HG03135 (cell line): ENCODE measurements around the gene PAMR1.

Experiments used
- ATAC-seq: cut with Tn5 transposase; IDR thresholded peaks from one replicate; pipeline ENCODE4 v1.9.1; 2021; ENCODE audit warnings: mild to moderate bottlenecking, moderate library complexity; ENCODE audit not compliant: unreplicated experiment

Gene PAMR1

DNA sequence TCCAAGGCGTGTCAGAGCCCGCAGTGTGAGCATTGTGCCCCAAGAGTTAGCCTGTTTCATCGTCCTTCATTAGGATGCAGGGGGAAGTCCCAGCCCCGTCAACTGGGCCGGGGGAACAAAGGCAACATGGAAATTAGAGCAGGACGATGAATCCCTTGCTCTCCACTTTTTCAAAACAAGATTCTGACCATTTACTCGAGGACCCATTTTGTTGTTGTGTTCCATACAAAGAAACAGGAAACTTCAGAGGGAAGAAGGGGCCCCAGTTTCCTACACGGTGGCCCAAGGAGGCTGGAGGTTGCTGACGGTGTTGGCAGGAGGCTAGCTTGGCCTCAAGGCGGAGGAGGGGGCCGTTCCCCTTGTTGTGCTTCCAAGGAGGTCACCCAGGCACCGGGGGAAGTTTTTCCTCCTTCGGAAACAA, 62.1 kb downstream of the PAMR1 start:
- no peak for ATAC-seq

DNA sequence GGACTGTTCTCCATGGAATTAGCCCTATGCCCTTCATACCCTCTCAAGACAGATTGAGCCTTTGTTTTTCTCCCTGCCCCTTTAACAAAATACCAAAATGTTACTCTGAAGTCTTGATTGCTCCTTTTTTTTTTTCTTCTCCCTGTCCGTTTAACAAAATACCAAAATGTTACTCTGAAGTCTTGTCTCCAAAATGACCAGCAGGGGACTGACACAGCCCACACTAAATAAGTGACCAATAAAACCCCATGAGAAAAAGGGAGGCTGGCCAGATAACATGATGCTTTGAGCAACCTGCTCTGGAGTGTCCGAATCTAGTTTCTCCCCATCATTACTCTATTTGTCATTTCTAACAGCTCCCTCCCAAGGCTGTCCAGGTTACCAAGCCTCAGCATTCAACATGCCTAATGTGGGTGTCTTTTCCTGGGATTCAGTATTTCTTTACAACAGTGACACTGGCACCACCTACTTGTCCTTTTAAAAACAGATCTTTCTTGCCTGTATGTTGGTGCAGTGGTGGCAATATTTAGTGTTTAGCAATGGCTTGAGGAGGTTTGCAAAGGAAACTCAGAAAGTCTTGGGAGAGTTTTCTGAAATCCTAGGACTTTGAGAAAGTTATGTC, 63.4 kb downstream of the PAMR1 start:
- no peak for ATAC-seq

DNA sequence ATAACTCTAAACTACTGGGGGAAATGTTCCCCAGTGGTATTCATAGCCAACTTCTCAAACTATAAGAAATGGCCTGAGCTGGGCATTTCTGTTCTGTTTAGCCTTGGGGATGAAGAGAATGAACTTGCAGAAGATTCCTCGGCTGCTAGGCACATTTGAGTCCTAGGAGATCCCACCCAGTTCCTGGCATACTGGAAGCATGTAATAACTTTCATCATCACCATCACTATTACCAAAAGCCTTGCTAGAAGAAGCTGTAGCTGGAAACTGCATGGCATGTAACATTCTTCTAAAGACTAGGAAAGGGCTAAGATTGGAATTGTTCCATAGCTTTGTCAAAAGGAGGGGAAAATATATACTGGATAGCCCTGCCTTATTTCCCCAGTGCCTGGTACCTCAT, 65.9 kb downstream of the PAMR1 start:
- ATAC-seq, result no peak

DNA sequence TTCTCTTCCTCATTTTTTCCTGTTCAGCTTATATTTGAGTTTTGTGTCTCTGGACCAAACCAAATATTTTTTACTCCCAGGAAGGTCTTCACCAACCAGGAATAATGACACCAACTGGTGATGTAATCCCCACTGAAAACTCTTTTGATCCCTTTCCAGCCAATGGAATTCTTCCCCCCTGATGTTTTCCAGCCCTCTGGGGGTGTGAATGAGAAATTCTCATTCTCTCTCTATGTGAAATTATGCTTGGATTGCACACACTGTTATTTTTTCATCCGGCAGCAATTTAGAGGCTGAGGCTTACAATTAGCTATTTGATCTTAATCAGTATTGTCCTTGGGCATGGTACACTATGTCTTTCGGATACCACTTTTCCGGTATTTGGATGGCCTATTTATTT, 66.6 kb downstream of the PAMR1 start:
- no peak for ATAC-seq

DNA sequence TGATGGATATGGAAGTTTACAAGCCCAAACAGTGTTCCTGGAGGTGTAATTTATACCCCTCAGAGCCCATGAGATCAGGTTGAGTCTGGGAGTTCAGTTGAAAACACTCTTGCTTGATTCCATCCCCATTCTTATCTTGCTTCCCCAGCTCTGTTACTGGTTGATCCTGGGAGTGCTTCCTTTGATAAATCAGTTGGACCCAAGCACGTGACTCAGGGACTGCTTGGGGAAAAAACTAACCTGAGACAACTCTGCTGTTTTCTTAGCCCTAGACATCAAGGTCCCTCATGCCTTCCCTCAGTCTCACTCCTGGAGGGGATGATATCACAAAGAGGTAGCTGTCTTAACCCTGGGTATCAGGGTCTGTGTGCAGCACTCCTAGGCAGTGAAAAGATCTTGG, 71.1 kb downstream of the PAMR1 start:
- ATAC-seq, result no peak

DNA sequence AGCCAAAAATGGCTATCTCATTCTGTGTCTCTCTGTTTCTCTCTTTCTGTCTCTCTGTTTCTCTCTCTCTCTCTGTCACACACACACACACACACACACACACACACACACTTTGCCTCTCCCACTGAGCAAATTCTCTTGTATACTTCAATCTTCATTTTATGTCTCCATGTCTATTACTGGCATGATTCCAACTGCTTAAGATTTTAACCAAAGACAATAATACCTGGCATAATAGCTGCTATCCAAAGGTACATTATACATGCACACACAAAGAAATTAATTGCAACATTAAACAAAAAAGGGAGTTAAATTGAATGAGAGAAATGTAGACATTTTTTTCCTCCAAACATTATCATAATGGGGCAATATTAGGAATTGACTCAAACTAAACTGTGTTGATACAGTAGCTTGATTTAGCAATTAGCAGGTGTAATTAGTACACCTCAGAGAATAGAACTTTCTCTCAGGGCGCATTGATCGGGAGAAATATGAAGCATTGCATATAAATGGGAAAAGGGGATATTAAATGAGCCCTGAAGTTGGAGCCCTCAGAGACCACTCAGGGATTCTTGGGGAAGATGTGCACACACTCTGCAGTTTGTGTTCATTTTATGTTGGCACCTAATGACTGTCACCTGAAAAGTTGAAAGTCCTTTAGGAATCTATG, 88.7 kb downstream of the PAMR1 start:
- ATAC-seq, result no peak

DNA sequence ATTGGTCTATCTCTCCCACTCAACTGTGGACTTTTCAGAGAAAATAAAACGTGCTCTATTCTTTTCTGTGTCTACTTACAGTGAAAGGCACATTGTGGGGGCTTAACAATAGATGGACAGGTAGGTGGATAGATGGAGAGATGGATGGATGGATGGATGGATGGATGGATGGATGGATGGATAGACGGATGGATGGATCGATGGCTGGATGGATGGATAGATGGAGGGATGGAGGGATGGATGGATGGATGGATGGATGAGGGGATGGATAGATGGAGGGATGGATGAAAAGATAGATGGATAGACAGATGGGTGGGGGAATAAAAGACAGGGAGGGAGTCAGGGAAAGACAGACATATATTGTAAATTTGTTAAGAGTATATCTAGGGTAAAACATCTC, 91.8 kb downstream of the PAMR1 start:
- ATAC-seq, result no peak

DNA sequence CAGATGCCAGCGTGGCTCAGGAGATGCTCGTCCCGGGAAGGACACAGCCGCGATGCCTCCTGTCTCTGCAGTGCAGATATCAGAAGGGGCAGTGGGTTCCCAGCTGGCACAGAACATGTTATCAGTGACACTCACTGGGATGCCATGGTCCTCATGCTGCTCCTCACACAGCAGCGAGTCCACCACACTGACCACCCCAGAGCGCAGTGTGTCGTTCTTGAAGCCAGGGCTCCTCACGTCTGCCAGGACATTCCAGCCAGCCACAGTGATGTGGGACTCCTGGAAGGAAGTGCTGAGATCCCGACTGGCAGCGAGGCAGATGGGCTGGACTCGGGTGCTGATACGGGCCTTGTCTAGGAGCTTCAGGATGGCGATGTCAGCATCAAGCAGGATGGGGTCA, 93.0 kb downstream of the PAMR1 start:
- ATAC-seq, result no peak

DNA sequence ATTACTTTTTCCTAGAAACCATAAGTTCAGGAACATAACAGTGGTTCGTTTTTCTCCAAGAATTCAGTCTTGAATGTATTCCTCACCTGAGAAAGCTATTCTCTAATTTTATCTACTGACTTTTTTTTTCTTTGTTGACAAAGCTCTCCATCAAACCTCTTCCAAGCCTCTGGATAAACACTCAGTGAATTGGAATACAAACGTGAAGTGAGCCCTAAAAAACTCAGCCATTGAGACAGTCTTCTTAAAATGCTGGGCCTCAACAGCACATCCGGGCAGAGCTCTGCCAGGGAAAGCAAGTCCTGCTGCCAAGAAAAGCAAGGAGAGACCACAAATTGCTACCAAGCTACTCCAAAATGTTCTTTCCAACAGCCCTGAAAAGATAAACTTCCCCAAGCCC, 98.3 kb downstream of the PAMR1 start:
- no peak for ATAC-seq

DNA sequence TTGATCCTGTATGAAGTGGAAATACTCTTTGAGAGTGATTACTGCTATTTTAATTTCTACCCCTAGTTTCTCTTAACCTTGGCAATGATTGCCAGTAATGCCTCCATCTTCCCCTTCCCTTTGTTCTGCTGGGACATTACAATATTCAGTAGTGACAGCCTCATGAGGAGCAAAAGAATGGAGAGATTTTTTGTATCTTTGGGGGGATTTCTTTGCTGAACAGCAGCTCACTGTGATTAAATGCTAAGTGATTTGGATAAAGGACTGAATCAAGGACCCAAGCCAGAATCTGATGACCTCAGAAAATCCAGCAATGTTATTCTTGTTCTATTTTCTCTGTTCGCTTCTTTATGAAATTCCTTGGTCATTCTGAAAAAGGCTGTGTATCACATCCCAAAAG, 99.1 kb downstream of the PAMR1 start:
- ATAC-seq, result no peak

DNA sequence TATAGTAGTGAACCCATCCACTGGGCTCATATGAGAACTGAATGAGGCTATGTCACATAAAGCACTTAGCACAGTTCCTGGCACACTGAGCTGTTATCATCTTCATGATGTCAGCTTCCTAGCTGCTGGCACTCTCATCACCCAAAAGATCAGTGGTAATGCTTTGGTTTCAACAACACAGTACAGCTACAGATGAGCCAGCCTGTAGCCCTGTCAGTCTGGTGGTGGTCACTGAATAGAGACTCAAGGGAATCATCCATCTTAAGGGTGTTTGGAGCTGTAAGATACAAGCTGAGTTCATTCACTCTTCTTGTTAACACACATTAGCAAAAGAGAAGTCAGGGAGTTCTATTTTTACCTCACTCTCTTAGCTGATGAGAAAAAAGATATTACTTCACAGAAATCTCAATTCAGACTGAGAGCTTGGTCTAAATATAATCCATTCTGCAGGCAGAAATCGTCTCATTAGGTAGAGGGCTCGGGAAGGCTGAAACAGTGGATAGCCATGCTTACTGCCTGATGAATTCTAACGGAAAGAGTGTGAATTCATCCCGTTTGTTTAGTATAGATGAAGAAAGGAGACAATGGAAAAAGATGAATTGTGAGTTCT, 99.7 kb downstream of the PAMR1 start:
- no peak for ATAC-seq

DNA sequence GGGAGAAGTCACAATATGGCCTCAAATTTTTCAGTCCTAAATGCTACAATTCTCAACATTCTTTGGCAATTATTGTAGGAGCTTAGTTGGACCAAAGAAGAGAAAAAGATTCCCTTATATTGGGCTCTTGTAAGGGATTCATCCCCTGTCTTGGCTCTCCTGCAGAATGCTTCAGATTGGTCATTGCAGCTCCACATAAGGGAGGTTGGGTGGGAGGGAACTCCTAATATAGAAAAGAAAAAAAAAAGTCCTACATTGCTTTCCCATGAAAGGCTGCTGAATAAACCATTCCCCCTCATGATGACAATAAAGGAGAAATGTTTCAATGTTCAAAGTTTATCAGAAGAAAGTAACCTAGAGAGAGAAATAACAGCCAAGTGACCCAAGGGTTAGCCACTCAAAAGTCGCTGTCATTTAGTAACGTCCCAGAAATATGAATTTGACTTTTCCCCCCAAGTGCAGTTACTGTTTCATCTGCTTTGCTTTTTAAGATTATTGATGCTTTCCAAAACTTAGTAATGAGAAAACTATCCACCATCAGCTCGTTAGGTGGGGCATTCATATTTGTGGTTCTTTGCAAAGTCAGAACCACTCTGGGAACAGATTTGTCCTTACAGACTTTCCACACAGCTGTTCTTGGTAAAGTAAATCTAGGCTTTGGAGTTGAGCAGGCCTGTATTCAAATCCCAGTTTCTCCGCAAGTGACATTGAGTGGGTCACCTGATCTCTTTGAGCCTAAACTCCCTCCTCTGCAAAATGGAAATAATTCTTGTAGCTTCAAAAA, 101.1 kb downstream of the PAMR1 start:
- no peak for ATAC-seq

DNA sequence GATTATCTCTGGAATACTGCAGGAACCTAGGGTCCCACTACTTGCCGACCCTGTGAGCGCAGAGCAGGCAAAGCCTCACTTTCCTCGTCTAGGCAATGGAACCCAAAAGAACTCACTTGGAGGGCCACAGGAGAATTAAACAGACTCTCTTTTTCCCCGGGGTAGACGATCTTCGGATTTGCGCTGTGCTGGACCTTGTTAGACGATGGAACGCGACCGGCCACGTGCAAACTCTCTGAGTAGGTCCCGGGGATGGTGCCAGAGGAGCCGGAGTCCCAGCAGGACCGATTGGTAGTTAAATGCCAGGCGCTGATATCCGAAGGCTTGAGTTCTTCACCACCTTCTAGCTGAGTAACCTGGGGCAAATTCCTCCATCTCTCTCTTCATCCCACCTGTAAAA, 105.0 kb downstream of the PAMR1 start:
- ATAC-seq, result no peak

DNA sequence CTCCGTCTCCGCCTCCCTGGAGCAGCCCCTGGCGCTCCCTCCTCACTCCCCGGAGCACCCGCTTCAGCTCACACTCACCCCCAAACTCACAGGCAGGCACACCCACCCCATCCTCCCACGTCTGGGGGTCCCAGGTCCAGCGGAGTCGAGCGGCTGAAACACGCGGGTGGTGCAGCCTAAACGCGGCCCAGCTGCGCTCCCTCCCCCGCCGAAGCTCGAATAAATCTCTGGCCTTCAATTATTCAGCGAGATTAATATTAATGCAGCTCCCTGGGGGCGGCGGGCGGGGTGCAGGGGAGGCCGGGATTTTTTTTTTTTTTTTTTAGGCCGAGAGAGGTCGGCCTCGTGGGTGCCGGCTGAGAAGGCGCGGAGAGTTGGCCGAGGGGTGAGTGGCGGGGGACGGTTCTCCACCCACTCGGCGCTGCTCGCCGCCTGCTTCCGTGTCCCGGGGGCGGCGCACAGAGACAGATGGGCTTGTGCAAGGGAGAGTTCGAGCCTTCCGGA, 105.5 kb downstream of the PAMR1 start:
- no peak for ATAC-seq

DNA sequence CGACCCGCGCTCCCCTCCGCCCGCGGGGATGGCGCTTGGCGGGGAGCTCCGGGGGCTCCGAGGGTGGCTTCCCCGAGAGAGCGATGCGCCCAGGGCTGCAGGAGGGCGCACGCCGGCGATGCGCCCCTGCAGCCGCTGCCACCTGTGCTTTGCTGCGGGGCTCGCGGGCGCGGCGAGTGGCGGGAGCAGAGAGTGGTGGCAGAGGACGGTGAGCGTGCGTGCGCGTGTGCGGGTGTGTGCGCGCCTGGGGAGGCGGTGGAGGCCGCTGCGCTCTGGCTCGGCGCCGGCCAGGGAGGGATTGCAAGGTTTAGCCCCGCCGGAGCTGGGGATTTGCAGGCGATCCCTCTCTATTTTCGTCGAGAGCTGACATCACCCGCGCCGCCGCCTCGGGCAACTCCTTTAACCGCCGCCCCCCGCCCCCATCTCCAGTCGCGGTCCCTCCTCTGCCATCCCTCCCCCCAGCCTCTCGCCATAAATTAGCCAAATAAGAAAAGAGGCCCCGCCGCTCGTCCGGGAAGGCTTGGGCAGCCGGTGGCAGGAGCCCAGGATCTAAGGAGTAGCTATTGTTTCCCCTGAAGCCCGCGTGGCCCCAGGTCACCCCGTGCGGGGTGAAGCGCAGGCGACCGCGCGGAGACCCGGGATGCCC, 106.1 kb downstream of the PAMR1 start, which contains the start of gene SLC1A2:
TSS of gene SLC1A2 (minus strand) at position 375 of the 646 bp plus-strand sequence. CDS start 592 bp downstream, outside the sequence.
- no peak for ATAC-seq

DNA sequence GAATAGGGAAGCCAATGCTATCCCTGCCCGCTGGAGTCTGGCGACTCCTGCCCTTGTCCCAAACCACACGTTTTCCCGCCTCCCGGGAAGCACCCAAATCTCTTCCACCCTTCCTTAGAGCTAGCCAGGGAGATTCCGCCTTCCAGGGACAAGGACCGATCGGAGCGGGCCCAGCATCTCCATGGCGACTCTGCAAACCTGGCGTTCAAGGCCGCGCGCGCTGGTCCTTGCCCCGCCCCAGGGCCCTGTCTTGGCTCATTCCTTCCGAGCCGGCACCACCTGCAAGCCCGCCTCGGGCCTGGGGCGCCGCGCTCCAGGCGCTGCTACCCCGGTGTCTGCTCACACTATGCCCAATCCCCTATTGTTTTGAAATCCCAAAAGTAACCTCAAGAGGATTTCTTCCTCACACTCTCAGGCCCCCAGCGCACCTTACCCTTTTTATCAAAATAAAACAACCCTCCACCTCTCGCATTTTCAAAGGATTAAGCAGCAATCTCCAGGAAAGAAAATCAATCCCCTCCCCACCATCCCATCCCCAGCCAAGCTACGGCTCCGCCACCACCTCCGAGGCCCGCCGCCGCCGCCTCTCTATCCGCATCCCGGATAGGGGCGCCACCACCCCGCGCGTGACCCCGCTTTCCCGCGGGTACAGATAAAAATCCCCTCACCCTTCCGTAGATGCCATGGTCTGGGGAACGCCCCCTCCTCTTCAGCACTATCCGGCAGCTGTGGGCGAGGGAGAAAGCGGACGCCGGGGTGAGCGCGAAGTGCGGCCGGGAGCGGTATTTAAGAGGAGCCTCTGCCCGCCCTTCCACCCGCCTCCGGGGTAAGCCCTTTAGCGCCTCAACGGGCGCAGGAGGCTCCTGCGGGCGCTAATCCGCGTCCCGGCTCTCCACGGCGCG, 106.9 kb downstream of the PAMR1 start:
- ATAC-seq, result no peak

DNA sequence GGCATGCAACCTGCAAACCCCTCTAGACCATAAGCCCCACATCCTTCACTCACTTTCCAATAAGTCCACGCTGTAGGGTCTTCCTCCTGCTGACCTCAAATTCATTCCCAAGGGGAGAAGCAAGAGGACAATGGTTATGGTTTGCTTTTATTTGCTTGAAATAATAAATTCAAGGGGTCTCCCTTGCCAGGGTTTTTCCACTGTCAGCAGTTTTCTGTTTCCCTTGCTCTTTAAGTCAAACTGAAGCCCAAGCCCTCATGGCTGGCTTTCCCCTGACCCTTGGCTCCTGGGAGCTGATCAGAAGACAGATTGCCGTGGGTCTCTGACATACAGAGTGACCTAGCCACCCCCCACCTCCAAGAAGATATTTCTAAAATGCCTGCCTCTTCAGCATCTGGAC, 109.9 kb downstream of the PAMR1 start:
- no peak for ATAC-seq

DNA sequence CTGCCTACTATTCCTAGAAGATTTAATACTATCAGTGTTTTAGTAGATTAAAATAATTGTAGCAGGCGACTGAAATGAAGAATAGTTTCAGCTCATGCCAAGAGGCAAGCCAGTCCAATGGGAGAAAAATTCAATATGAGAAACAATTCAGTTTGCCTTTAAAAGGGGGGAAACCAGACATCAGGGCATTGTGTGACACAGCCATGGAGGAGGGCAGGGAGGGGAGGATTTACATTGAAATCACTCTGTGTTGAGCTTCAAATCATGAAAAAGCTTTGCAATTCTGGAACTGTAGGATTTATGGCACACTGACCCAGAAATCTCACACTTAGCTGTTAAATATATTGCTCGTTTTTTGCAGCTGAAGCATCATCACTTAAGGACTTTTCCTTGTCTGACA, 110.6 kb downstream of the PAMR1 start:
- no peak for ATAC-seq

DNA sequence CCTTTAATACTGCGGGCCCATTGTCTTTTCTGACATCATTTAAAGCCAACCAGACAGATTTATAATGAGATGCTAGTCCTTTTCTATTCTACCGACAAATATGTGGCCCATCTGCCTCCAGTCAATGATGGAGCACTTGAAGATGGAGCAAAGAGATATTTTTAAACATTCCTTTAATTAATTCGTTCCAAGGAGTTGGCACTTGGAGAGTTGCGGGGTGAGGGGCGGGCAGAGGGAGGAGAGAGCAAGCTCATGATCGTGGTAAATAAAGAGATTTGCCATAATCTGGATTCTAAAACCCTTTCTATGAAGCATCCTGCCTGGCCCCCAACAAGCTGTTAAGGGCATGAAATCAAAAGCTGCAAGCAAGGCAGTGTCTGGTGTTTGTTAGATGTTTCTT, 111.1 kb downstream of the PAMR1 start:
- ATAC-seq, result no peak

DNA sequence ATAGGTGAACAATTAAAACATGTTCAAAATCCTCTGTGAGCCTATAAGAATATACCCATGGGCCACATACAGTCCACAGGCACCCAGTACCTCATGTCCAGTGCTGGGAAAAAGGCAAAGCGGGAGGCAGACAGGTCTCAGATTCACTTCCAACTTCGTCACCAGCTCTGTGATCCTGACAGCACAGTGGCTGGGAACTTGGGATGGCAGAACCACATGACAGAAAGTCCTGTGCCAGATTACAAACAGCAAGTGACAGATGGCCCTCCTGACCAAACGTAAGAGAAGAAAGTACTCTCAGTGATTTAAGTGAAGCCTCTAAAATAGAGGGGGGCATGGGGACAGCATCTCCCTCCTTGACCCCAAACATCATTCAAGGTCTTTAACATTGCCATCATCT, 111.8 kb downstream of the PAMR1 start:
- no peak for ATAC-seq
